Measurements from ENCODE around the gene PSMD1. TPM values are rescaled to one million over a fixed set of nuclear protein-coding genes. Genes with fewer than 3 reads are reported as not detected.

PSMD1 gene
- total RNA-seq, 1 experiment from 2014 or later, result 133 TPM

DNA sequence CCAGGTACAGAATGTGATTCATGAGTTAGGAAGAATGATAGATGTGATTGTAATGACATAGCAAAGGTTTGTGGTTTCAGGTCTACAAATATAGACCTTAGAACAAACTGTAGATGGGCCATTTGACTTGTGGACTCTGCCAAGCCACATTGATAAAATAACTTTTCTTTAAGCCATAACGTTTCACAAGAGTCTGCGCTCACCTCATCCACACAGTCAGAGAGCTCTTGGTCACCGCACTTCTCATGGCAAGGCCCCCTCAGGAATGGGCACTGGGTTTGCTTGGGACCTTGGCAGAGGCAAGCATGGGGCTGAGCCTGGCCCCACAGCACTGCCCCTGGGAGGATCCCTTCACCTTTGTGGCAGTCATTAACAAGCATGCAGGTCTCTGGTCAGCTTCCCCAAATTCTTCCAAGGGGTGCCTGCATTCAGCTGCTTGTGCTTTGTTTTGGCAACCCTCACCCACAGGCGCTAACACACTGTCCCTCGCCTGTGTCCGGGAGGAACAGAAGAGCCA is 155.7 kb downstream of the PSMD1 start:
- Histone ChIP-seq H3K4me3 (replicated peaks in 1 of 2; ENCODE audit: low read depth in 1 of 2, low read length in 2 of 2) (no peak overlapping the region), H3K36me3 (ENCODE audit: control insufficient read depth in 1 of 2, insufficient read depth in 2 of 2, low read length in 2 of 2) (no peaks in the 10 kb centered on the region), H3K4me1 (ENCODE audit: control insufficient read depth in 1 of 2, insufficient read depth in 2 of 2, low read length in 2 of 2) (no peaks in the 10 kb centered on the region), H2AFZ (ENCODE audit: low read depth, low read length, poor library complexity, severe bottlenecking) (no peak overlapping the region), H3K79me2 (ENCODE audit: insufficient read depth, low read length) (no peaks in the 10 kb centered on the region), H3K9me2 (ENCODE audit: insufficient read depth) (no peaks in the 10 kb centered on the region), H3K27ac (ENCODE audit: low read depth, low read length) (no peak overlapping the region), H3K9ac (ENCODE audit: low read length) (no peak overlapping the region), H3K27me3 (ENCODE audit: insufficient read depth, low read length) (no peaks in the 10 kb centered on the region), H3K9me3 (ENCODE audit: control insufficient read depth in 1 of 2, insufficient read depth in 1 of 2, low read depth in 1 of 2, low read length in 2 of 2) (no peaks in the 10 kb centered on the region), H3K4me2 (ENCODE audit: low read length) (no peak overlapping the region), H4K20me1 (ENCODE audit: insufficient read depth) (no peaks in the 10 kb centered on the region)
- ATAC-seq (peak; percentile 27; the same call in 1 of the 2 replicates), DNase-seq (ENCODE audit: low read depth, low spot score) (no peak)
- CTCF ChIA-PET, result no interaction called here
- intact Hi-C loops (cut with micrococcal nuclease), result no loop called here
- RAD21 ChIA-PET (ENCODE audit: low non-redundant PET in 1 of 2, low total read pairs in 2 of 2, uncharacterized antibody in 2 of 2, unreplicated experiment in 2 of 2), result no interaction called here
- POLR2A ChIA-PET, result no interaction called here
- TF ChIP-seq POLR2AphosphoS5 (IDR thresholded peaks at IDR 0.05; ENCODE audit: low read depth, low read length) (no peak), CBX3 (IDR thresholded peaks at IDR 0.05; ENCODE audit: low read depth) (no peak), TCF7L2 (IDR thresholded peaks at IDR 0.05; ENCODE audit: borderline replicate concordance, extremely low read depth, insufficient read depth, insufficient read length) (no peak), EZH2 (IDR thresholded peaks at IDR 0.05) (no peak), POLR2A (IDR thresholded peaks at IDR 0.05; ENCODE audit: borderline replicate concordance, extremely low read depth, insufficient read depth, insufficient read length) (no peak), JUND (IDR thresholded peaks at IDR 0.05) (no peak), MAX (IDR thresholded peaks at IDR 0.05) (no peak), ELF1 (IDR thresholded peaks at IDR 0.05; ENCODE audit: borderline replicate concordance, low read depth) (no peak)
- TF ChIP-seq, protein P1, sequence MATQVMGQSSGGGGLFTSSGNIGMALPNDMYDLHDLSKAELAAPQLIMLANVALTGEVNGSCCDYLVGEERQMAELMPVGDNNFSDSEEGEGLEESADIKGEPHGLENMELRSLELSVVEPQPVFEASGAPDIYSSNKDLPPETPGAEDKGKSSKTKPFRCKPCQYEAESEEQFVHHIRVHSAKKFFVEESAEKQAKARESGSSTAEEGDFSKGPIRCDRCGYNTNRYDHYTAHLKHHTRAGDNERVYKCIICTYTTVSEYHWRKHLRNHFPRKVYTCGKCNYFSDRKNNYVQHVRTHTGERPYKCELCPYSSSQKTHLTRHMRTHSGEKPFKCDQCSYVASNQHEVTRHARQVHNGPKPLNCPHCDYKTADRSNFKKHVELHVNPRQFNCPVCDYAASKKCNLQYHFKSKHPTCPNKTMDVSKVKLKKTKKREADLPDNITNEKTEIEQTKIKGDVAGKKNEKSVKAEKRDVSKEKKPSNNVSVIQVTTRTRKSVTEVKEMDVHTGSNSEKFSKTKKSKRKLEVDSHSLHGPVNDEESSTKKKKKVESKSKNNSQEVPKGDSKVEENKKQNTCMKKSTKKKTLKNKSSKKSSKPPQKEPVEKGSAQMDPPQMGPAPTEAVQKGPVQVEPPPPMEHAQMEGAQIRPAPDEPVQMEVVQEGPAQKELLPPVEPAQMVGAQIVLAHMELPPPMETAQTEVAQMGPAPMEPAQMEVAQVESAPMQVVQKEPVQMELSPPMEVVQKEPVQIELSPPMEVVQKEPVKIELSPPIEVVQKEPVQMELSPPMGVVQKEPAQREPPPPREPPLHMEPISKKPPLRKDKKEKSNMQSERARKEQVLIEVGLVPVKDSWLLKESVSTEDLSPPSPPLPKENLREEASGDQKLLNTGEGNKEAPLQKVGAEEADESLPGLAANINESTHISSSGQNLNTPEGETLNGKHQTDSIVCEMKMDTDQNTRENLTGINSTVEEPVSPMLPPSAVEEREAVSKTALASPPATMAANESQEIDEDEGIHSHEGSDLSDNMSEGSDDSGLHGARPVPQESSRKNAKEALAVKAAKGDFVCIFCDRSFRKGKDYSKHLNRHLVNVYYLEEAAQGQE (IDR thresholded peaks at IDR 0.05; ENCODE audit: low read depth), result no peak
- no TSS peak for BruUV-seq (replicated peaks)
